ENCODE measurements around the gene BICDL1. TPM values are rescaled to one million over a fixed set of nuclear protein-coding genes. Genes with fewer than 3 reads are reported as not detected.

BICDL1 gene
- total RNA-seq, 1 donor from 2014 or later, result not detected

- Mint-ChIP-seq H3K4me1 (ENCODE audit: unreplicated experiment) (peaks cover 8% of the 10 kb centered on the region), H3K27ac (ENCODE audit: unreplicated experiment) (no peak overlapping the region), H3K36me3 (ENCODE audit: unreplicated experiment) (peaks cover 10% of the 10 kb centered on the region), H3K4me3 (ENCODE audit: unreplicated experiment) (no peak overlapping the region), H3K27me3 (ENCODE audit: unreplicated experiment) (no peaks in the 10 kb centered on the region), H3K9me3 (ENCODE audit: unreplicated experiment) (no peaks in the 10 kb centered on the region)
- DNase-seq (ENCODE audit: extremely low spot score, unreplicated experiment), result no peak
- TF ChIP-seq, protein P1, sequence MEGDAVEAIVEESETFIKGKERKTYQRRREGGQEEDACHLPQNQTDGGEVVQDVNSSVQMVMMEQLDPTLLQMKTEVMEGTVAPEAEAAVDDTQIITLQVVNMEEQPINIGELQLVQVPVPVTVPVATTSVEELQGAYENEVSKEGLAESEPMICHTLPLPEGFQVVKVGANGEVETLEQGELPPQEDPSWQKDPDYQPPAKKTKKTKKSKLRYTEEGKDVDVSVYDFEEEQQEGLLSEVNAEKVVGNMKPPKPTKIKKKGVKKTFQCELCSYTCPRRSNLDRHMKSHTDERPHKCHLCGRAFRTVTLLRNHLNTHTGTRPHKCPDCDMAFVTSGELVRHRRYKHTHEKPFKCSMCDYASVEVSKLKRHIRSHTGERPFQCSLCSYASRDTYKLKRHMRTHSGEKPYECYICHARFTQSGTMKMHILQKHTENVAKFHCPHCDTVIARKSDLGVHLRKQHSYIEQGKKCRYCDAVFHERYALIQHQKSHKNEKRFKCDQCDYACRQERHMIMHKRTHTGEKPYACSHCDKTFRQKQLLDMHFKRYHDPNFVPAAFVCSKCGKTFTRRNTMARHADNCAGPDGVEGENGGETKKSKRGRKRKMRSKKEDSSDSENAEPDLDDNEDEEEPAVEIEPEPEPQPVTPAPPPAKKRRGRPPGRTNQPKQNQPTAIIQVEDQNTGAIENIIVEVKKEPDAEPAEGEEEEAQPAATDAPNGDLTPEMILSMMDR (IDR thresholded peaks at IDR 0.05), result no peak
Measured at GRCh38 chr12:120100630-120101029, 111.6 kb downstream of the BICDL1 start.

GRCh38 chr12:120101182-120101581 lies 112.1 kb downstream of the BICDL1 start:
- H3K27ac Mint-ChIP-seq (ENCODE audit: unreplicated experiment), result no peak overlapping the region

DNA sequence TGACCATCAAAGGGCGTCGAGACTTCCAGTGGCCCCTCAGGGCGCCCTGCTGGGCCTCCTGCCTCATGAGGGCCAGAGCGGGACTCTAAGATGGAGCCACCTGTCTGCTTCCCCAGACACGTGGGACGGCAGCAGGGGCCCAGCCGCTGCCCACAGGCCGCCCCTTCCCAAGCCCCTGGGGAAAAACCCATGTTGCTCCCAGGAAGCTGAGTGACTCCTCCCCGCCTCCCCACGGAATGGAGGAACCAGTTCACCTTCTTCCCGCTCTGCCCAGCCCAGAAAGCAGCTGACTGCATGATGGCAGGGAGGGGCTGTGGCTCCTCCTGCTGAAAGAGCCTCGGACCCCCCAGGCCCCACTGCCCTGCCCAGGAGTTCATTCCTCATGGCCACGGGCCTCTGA lies 112.6 kb downstream of the BICDL1 start:
- Mint-ChIP-seq H3K27ac (ENCODE audit: unreplicated experiment) (no peak overlapping the region), H3K4me3 (ENCODE audit: unreplicated experiment) (no peak overlapping the region), H3K36me3 (ENCODE audit: unreplicated experiment) (peaks cover 14% of the 10 kb centered on the region), H3K9me3 (ENCODE audit: unreplicated experiment) (no peaks in the 10 kb centered on the region), H3K4me1 (ENCODE audit: unreplicated experiment) (peaks cover 8% of the 10 kb centered on the region), H3K27me3 (ENCODE audit: unreplicated experiment) (no peaks in the 10 kb centered on the region)
- DNase-seq (ENCODE audit: extremely low spot score, unreplicated experiment), result no peak
- TF ChIP-seq, protein P1 (IDR thresholded peaks at IDR 0.05), result no peak

More at GRCh38 chr12:120101182-120101581, 112.1 kb downstream of the BICDL1 start:
- Mint-ChIP-seq H3K9me3 (ENCODE audit: unreplicated experiment) (no peaks in the 10 kb centered on the region), H3K36me3 (ENCODE audit: unreplicated experiment) (peaks cover 11% of the 10 kb centered on the region), H3K4me1 (ENCODE audit: unreplicated experiment) (peaks cover 8% of the 10 kb centered on the region), H3K27me3 (ENCODE audit: unreplicated experiment) (no peaks in the 10 kb centered on the region), H3K4me3 (ENCODE audit: unreplicated experiment) (no peak overlapping the region)
- TF ChIP-seq, protein P1 (IDR thresholded peaks at IDR 0.05), result no peak
- DNase-seq (ENCODE audit: extremely low spot score, unreplicated experiment), result no peak

DNA sequence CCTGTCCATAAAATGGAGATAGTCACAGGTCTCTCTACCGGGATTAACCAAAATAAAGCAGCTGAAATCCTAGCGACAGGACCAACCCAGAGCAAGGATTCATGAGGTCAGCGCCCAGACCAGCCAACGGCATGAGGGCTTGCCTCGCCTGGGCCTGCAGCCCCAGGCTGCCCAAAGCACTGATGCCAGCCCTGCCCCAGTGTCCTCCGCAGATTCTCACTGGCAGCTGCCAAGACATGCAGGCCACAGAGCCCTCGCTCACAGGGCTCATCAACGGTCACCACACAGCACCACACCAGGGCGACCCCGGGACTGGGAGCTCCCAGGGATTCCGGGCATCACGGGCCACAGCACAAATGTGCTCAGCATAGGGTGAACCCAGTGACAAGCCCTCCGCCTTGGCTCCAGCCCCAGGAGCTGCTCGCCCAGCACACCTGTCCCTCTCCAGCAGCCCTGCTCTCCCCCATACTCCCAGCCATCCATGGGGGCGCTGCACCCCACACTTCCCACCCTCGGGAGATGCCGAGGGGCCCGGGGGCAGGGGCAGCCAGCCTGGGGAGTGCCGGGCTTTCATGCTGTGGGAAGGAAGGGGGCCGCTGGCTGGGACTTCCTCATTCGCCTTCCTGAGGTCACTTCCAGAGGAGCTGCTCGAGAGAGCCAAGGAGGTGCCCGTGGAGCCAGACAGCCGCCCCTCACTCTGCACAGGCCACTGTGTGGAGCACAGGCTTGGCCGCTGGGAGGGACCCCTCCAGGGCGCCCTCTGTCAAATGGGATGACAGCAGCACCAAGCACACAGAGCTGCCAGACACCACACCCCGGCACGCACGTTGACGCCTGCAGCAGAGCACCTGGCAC lies 113.4 kb downstream of the BICDL1 start:
- peaks cover 14% of the 10 kb centered on the region for H3K36me3 Mint-ChIP-seq (ENCODE audit: unreplicated experiment)
- no peak overlapping the region for H3K27ac Mint-ChIP-seq (ENCODE audit: unreplicated experiment)
- H3K4me3 Mint-ChIP-seq (ENCODE audit: unreplicated experiment), result no peak overlapping the region
- H3K9me3 Mint-ChIP-seq (ENCODE audit: unreplicated experiment), result no peaks in the 10 kb centered on the region
- no peak for DNase-seq (ENCODE audit: extremely low spot score, unreplicated experiment)
- TF ChIP-seq, protein P1 (IDR thresholded peaks at IDR 0.05), result no peak
- no peaks in the 10 kb centered on the region for H3K27me3 Mint-ChIP-seq (ENCODE audit: unreplicated experiment)
- H3K4me1 Mint-ChIP-seq (ENCODE audit: unreplicated experiment), result peaks cover 8% of the 10 kb centered on the region

GRCh38 chr12:120103044-120103338 lies 114.0 kb downstream of the BICDL1 start:
- no peak for DNase-seq (ENCODE audit: extremely low spot score, unreplicated experiment)
- Mint-ChIP-seq H3K9me3 (ENCODE audit: unreplicated experiment) (no peaks in the 10 kb centered on the region), H3K27me3 (ENCODE audit: unreplicated experiment) (no peaks in the 10 kb centered on the region), H3K36me3 (ENCODE audit: unreplicated experiment) (peaks cover 13% of the 10 kb centered on the region), H3K4me3 (ENCODE audit: unreplicated experiment) (no peak overlapping the region), H3K27ac (ENCODE audit: unreplicated experiment) (no peak overlapping the region), H3K4me1 (ENCODE audit: unreplicated experiment) (peaks cover 8% of the 10 kb centered on the region)
- TF ChIP-seq, protein P1 (IDR thresholded peaks at IDR 0.05), result no peak

All from osteocyte (in vitro differentiated cells).